ENCODE results near the gene PLPP1. TPM values are rescaled to one million over a fixed set of nuclear protein-coding genes. Genes with fewer than 3 reads are reported as not detected.

PLPP1 gene
- total and polyA plus RNA-seq, 2 of the 8 experiments (the other 6 are each of a cell fraction or from before 2014, with no cell fraction given): 43.7 to 91.3 TPM

DNA sequence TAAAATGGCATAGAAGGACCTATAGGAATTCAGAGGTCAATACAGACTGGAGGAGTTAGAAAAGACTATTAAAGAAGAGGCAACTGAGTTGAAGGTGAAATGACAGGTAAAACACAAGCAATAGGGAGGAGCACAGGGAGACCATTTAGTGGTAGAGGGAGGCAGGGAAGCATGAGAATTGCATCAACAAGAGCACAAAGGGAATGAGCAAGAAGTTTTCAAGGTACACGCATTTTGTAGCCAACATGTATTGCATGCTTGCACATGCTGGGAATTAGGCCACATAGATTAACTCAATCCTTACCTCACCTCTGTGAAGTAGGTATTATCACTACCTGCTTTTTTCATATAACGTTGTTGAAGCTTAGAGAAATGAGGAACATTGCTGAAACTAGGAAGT, 42.3 kb downstream of the PLPP1 start:
- Histone ChIP-seq H2BK15ac (ENCODE audit: low read length) (peak overlapping the region; percentile 13; the same call in 1 of the 2 replicates), H4K5ac (ENCODE audit: insufficient read length, low read depth, low read length) (no peak overlapping the region), H3K27me3 (replicated peaks in 1 of 4; ENCODE audit: control insufficient read depth in 3 of 4, extremely low read depth in 1 of 4, insufficient read depth in 3 of 4, low read length in 3 of 4) (no peaks in the 10 kb centered on the region), H3K4me1 (replicated peaks in 1 of 4; ENCODE audit: control insufficient read depth in 3 of 4, insufficient read depth in 4 of 4, low read length in 3 of 4) (peaks cover 0 to 22% (median 11%) of the 10 kb centered on the region in 4 experiments; a peak in 6 of 7 replicates), H3K23me2 (ENCODE audit: low read depth, low read length) (no peaks in the 10 kb centered on the region), H3K9ac (replicated peaks in 1 of 4; ENCODE audit: extremely low read depth in 1 of 4, low read depth in 3 of 4, low read length in 3 of 4) (0 out of 7 replicates have a peak overlapping the region, but pooled peaks of 1 of the 4 experiments have one; percentile 48), H3K56ac (replicated peaks; ENCODE audit: insufficient read length, low read depth, low read length) (no peak overlapping the region), H3K36me3 (ENCODE audit: control insufficient read depth in 2 of 4, insufficient read depth in 4 of 4, low read length in 3 of 4) (peaks cover 0 to 26% (median 3%) of the 10 kb centered on the region in 4 experiments; a peak in 3 of 8 replicates), H2BK5ac (ENCODE audit: low read depth, low read length) (peak overlapping the region; percentile 80), H3K79me1 (ENCODE audit: low read depth, low read length) (peaks cover 3% of the 10 kb centered on the region; the same call in 1 of the 2 replicates), H3K27ac (ENCODE audit: low read depth, low read length) (peak overlapping the region; percentile 49; the same call in 1 of the 2 replicates), H3K4me3 (ENCODE audit: extremely low read depth in 1 of 4, insufficient read depth in 2 of 4, low read depth in 3 of 4, low read length in 4 of 4) (no peak overlapping the region), H3K4ac (replicated peaks; ENCODE audit: insufficient read length, low read depth, low read length) (no peak overlapping the region), H2BK12ac (ENCODE audit: low read depth, low read length) (peak overlapping the region; percentile 89), H3K9me3 (ENCODE audit: insufficient read depth in 2 of 2, low read depth in 1 of 2, low read length in 1 of 2) (no peaks in the 10 kb centered on the region), H2BK20ac (ENCODE audit: low read length) (no peak overlapping the region), H2AFZ (ENCODE audit: low read length) (no peak overlapping the region), H4K8ac (ENCODE audit: extremely low read depth, insufficient read depth, low read length) (no peak overlapping the region), H4K91ac (replicated peaks; ENCODE audit: insufficient read length, low read length) (peak overlapping the region; percentile 87), H4K20me1 (replicated peaks in 1 of 2; ENCODE audit: control insufficient read depth in 1 of 2, insufficient read depth in 2 of 2, low read length in 2 of 2) (peaks cover 0 to 1% of the 10 kb centered on the region in 2 experiments), H3K18ac (ENCODE audit: extremely low read depth, low read length) (peak overlapping the region; percentile 73), H3K4me2 (ENCODE audit: insufficient read depth in 1 of 2, low read depth in 2 of 2, low read length in 2 of 2) (peak overlapping the region in 1 of 2 experiments; percentile 62; a peak in 2 of 4 replicates), H2BK120ac (replicated peaks; ENCODE audit: low read depth, low read length) (peak overlapping the region; percentile 62), H3K14ac (ENCODE audit: insufficient read length) (peak overlapping the region; percentile 98), H3K79me2 (ENCODE audit: control insufficient read depth in 1 of 2, insufficient read depth in 2 of 2, low read length in 2 of 2) (peaks cover 10 to 92% of the 10 kb centered on the region in 2 experiments; a peak in 3 of 4 replicates), H3K23ac (ENCODE audit: insufficient read length) (no peak overlapping the region), H2AK5ac (ENCODE audit: low read depth, low read length) (peak overlapping the region; percentile 97)
- CTCF ChIA-PET (ENCODE audit: partially characterized antibody): no interaction called here
- WGBS, 2 experiments (ENCODE audit: extremely low coverage in 1 of 2, insufficient coverage in 1 of 2, insufficient read length in 1 of 2, insufficient replicate concordance in 2 of 2, low coverage in 1 of 2, low lambda C conversion rate in 2 of 2, missing lambda C conversion rate in 1 of 2): 75% methylated on average over 2 of the region's 2 CpGs; no CpG with 5 or more reads in 1 of the 2 experiments
- POLR2A ChIA-PET (ENCODE audit: partially characterized antibody): interaction anchor here (0.9 kb wide), 1 partner anchor 13 kb away, joined by 3 read pairs; no protein-coding TSS in a partner anchor
- FAIRE-seq: peak; percentile 50
- TF ChIP-seq KDM1A (IDR thresholded peaks at IDR 0.05; ENCODE audit: borderline replicate concordance, low read length) (no peak), SP1 (IDR thresholded peaks at IDR 0.05; ENCODE audit: low read depth, low read length) (no peak)
- DNase-seq (ENCODE audit: low read depth in 1 of 2, low spot score in 2 of 2): no peak

All from H1 (cell line).